OCI-LY1 (cell line): ENCODE results near the gene ZNF487.
A peak's percentile ranks its signal among the peaks of the same experiment; 100 is the strongest.

Experiments used
- H2AFZ ChIP-seq: fragments of 200-600 bp; sonication (generic), shearing (Covaris generic); 2 replicates; pipeline ENCODE4 v1.6.0; 2014; ENCODE audit warnings: antibody characterized with exemption, mild to moderate bottlenecking, low read length
- H3F3A ChIP-seq: fragments of 200-600 bp; sonication (generic), shearing (Covaris generic); 2 replicates; pipeline ENCODE4 v1.6.0; 2014; ENCODE audit warnings: mild to moderate bottlenecking, antibody characterized with exemption, low read length, moderate library complexity; ENCODE audit not compliant: insufficient read depth
- H3K27ac ChIP-seq: fragments of 200-600 bp; sonication (generic); 2 replicates; pipeline ENCODE4 v1.5.1; 2014; ENCODE audit warnings: low read length, mixed run types, mild to moderate bottlenecking, low read depth; ENCODE audit not compliant: poor library complexity, severe bottlenecking
- H3K27me3 ChIP-seq: fragments of 200-600 bp; sonication (generic); 2 replicates; pipeline ENCODE4 v1.6.0; 2014; ENCODE audit warnings: antibody characterized with exemption, mild to moderate bottlenecking, low read length, moderate library complexity; ENCODE audit not compliant: insufficient read depth
- H3K36me3 ChIP-seq: fragments of 200-600 bp; sonication (generic); 2 replicates; pipeline ENCODE4 v1.6.1; 2014; ENCODE audit warnings: mild to moderate bottlenecking, antibody characterized with exemption, low read length, moderate library complexity, mixed read lengths; ENCODE audit not compliant: insufficient read depth
- H3K4me1 ChIP-seq: fragments of 200-600 bp; sonication (generic); 2 replicates; pipeline ENCODE4 v1.5.1; 2014; ENCODE audit warnings: mild to moderate bottlenecking, low read length, moderate library complexity; ENCODE audit not compliant: insufficient read depth, severe bottlenecking
- H3K4me2 ChIP-seq: fragments of 200-600 bp; sonication (generic), shearing (Covaris generic); 2 replicates; pipeline ENCODE4 v1.6.1; 2014; ENCODE audit warnings: low read length
- H3K4me3 ChIP-seq: fragments of 200-600 bp; sonication (generic); 2 replicates; pipeline ENCODE4 v1.5.1; 2014; ENCODE audit warnings: low read length, low read depth, mild to moderate bottlenecking, mixed read lengths; ENCODE audit not compliant: poor library complexity, severe bottlenecking
- H3K79me2 ChIP-seq: fragments of 200-600 bp; shearing (Covaris generic); 2 replicates; pipeline ENCODE4 v1.6.1; 2016; ENCODE audit warnings: mixed run types, low read length, mixed read lengths; ENCODE audit not compliant: insufficient read depth
- H3K9ac ChIP-seq: fragments of 200-600 bp; sonication (generic), shearing (Covaris generic); 2 replicates; pipeline ENCODE4 v1.6.1; 2014; ENCODE audit warnings: mild to moderate bottlenecking, low read length, mixed read lengths
- H3K9me2 ChIP-seq: fragments of 200-600 bp; sonication (generic), shearing (Covaris generic); 2 replicates; pipeline ENCODE4 v1.6.1; 2014; ENCODE audit warnings: low read depth, mild to moderate bottlenecking, low read length, mixed read lengths
- H3K9me3 ChIP-seq: fragments of 200-600 bp; shearing (Covaris generic); 2 replicates; pipeline ENCODE4 v1.6.1; 2014; ENCODE audit warnings: low read length, mixed read lengths
- H4K20me1 ChIP-seq: fragments of 200-600 bp; sonication (generic), shearing (Covaris generic); 2 replicates; pipeline ENCODE4 v1.6.0; 2016; ENCODE audit warnings: mild to moderate bottlenecking, low read length; ENCODE audit not compliant: insufficient read depth
- EZH2 ChIP-seq: fragments of 200-600 bp; sonication (generic), shearing (Covaris generic); IDR thresholded peaks from 2 replicates; pipeline ENCODE4 v1.8.0; 2017; ENCODE audit warnings: borderline replicate concordance, mixed run types, mild to moderate bottlenecking, antibody characterized with exemption, low read length, moderate library complexity, mixed read lengths
- TF ChIP-seq, protein P1 (sequence below): fragments of 200-600 bp; sonication (generic), shearing (Covaris generic); IDR thresholded peaks from 2 replicates; pipeline ENCODE4 v1.5.1; 2017; ENCODE audit warnings: mild to moderate bottlenecking, antibody characterized with exemption, low read length, moderate library complexity, mixed read lengths

The ZNF487 gene

DNA sequence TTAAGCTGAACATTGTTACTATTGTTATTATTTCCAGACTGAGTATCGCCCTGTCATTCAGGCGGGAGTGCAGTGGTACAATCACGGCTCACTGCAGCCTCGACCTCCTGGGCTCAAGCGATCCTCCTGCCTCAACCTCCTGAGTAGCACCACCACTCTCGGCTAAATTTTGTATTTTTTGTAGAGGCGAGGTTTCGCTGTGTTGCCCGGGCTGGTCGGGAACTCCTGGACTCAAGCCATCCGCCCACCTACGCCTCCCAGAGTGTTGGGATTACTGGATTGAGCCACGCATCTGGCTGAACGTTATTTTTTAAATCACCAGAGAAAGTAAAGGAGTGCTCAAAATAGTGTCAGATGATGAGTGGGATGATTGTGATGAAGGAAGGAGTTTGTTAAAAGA lies 26.6 kb upstream of the ZNF487 start:
- H3K4me1 ChIP-seq = peaks cover 27% of the 10 kb centered on the region
- no peak overlapping the region for H2AFZ ChIP-seq
- peak overlapping the region; percentile 85 for H3K27ac ChIP-seq
- H3K9ac ChIP-seq = peak overlapping the region; percentile 99
- H3F3A ChIP-seq = 0 out of 2 replicates have a peak, but pooled peaks cover 3% of the 10 kb centered on the region
- H3K9me3 ChIP-seq = no peaks in the 10 kb centered on the region
- H3K79me2 ChIP-seq = peaks cover 28% of the 10 kb centered on the region
- H3K4me3 ChIP-seq = peak overlapping the region; percentile 95
- H3K4me2 ChIP-seq = peak overlapping the region; percentile 97
- H3K36me3 ChIP-seq = peaks cover 14% of the 10 kb centered on the region
- no peaks in the 10 kb centered on the region for H3K9me2 ChIP-seq
- no peak for TF ChIP-seq EZH2
- TF ChIP-seq, protein P1, sequence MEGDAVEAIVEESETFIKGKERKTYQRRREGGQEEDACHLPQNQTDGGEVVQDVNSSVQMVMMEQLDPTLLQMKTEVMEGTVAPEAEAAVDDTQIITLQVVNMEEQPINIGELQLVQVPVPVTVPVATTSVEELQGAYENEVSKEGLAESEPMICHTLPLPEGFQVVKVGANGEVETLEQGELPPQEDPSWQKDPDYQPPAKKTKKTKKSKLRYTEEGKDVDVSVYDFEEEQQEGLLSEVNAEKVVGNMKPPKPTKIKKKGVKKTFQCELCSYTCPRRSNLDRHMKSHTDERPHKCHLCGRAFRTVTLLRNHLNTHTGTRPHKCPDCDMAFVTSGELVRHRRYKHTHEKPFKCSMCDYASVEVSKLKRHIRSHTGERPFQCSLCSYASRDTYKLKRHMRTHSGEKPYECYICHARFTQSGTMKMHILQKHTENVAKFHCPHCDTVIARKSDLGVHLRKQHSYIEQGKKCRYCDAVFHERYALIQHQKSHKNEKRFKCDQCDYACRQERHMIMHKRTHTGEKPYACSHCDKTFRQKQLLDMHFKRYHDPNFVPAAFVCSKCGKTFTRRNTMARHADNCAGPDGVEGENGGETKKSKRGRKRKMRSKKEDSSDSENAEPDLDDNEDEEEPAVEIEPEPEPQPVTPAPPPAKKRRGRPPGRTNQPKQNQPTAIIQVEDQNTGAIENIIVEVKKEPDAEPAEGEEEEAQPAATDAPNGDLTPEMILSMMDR = no peak
- no peaks in the 10 kb centered on the region for H4K20me1 ChIP-seq
- H3K27me3 ChIP-seq = no peaks in the 10 kb centered on the region

DNA sequence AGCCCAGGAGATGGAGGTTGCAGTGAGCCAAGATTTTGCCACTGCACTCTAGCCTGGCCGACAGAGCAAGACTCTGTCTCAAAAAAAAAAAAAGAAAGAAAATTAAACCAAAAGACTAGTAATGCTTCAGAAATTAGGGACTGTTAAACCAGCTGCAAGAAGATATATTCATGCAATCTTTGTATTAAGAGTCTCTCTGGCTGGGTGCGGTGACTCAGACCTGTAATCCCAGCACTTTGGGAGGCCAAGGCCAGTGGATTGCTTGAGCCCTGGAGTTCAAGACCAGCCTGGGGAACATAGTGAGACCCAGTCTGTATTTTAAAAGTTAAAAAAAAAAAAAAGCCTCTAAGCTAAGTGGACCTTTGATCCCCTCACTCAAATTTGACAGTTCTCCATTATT lies 25.4 kb upstream of the ZNF487 start:
- Histone ChIP-seq H3K36me3 (peaks cover 4% of the 10 kb centered on the region; the same call in 1 of the 2 replicates), H3K9me2 (no peaks in the 10 kb centered on the region), H3K4me3 (no peak overlapping the region), H4K20me1 (no peaks in the 10 kb centered on the region), H3K79me2 (peaks cover 16% of the 10 kb centered on the region), H3K4me2 (no peak overlapping the region), H3K27ac (no peak overlapping the region), H3K27me3 (no peaks in the 10 kb centered on the region), H3K9me3 (no peaks in the 10 kb centered on the region), H3K4me1 (peaks cover 21% of the 10 kb centered on the region), H3F3A (0 out of 2 replicates have a peak, but pooled peaks cover 3% of the 10 kb centered on the region), H2AFZ (no peak overlapping the region), H3K9ac (no peak overlapping the region)
- TF ChIP-seq, protein P1 = no peak
- TF ChIP-seq EZH2 = no peak

DNA sequence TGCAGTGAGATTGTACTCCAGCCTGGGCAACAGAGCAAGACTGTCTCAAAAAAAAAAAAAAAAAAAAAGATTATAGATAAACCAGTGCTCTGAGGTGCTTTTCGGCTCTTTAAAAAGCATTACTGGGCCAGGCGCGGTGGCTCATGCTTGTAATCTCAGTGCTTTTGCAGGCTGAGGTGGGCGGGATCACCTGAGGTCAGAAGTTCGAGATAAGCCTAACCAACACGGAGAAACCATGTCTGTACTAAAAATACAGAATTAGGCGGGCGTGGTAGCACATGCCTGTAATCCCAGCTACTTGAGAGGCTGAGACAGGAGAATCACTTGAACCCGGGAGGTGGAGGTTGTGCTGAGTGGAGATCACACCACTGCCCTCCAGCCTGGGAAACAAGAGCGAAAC lies 21.4 kb upstream of the ZNF487 start:
- peaks cover 4% of the 10 kb centered on the region; the same call in 1 of the 2 replicates for H3F3A ChIP-seq
- no peak overlapping the region for H3K4me2 ChIP-seq
- no peaks in the 10 kb centered on the region for H3K79me2 ChIP-seq
- no peaks in the 10 kb centered on the region for H4K20me1 ChIP-seq
- TF ChIP-seq, protein P1 = no peak
- no peaks in the 10 kb centered on the region for H3K9me2 ChIP-seq
- no peak overlapping the region for H2AFZ ChIP-seq
- no peaks in the 10 kb centered on the region for H3K27me3 ChIP-seq
- H3K4me3 ChIP-seq = no peak overlapping the region
- no peaks in the 10 kb centered on the region for H3K9me3 ChIP-seq
- H3K36me3 ChIP-seq = no peaks in the 10 kb centered on the region
- H3K4me1 ChIP-seq = peaks cover 44% of the 10 kb centered on the region
- no peak overlapping the region for H3K27ac ChIP-seq
- H3K9ac ChIP-seq = no peak overlapping the region
